CD14-positive monocyte (primary cell): Measurements from ENCODE around the gene COCH. TPM values are rescaled to one million over a fixed set of nuclear protein-coding genes. Genes with fewer than 3 reads are reported as not detected.

Experiments
- DNase-seq, 3 donors: peaks; one replicate each; pipeline ENCODE4 v3.0.0-alpha.2; 2011 to 2022
- H2AFZ ChIP-seq: 2 replicates; pipeline ENCODE4 v1.6.0; 2012; ENCODE audit warnings: mild to moderate bottlenecking, low read depth, low read length, inconsistent platforms; ENCODE audit not compliant: insufficient read depth, poor library complexity, severe bottlenecking
- H3K27ac ChIP-seq, 2 donors: 1 replicate in 1 of 2; 2 replicates in 1 of 2; pipeline ENCODE4 v1.5.1; 2012 to 2013; ENCODE audit warnings: low read length in 2 of 2, control low read depth in 1 of 2, inconsistent platforms in 1 of 2, low read depth in 1 of 2, mild to moderate bottlenecking in 1 of 2
- H3K27me3 ChIP-seq, 2 donors: one replicate each; pipeline versions ENCODE4 v1.6.0 to v1.6.1; 2011 to 2013; ENCODE audit warnings: low read length in 2 of 2; ENCODE audit not compliant: control insufficient read depth in 2 of 2, insufficient read depth in 2 of 2
- H3K36me3 ChIP-seq, 2 donors: replicated peaks in 1 of 2; 1 replicate in 1 of 2; 2 replicates in 1 of 2; pipeline versions ENCODE4 v1.5.1 to v1.6.1; 2012 to 2013; ENCODE audit warnings: low read length in 2 of 2, control low read depth in 1 of 2, inconsistent platforms in 1 of 2, mild to moderate bottlenecking in 1 of 2; ENCODE audit not compliant: insufficient read depth in 2 of 2, control insufficient read depth in 1 of 2
- H3K4me1 ChIP-seq, 2 donors: 1 replicate in 1 of 2; 2 replicates in 1 of 2; pipeline versions ENCODE4 v1.5.1 to v1.6.1; 2012 to 2013; ENCODE audit warnings: low read length in 2 of 2, control low read depth in 1 of 2, inconsistent platforms in 1 of 2, mild to moderate bottlenecking in 1 of 2, moderate library complexity in 1 of 2; ENCODE audit not compliant: insufficient read depth in 2 of 2, control insufficient read depth in 1 of 2
- H3K4me2 ChIP-seq: replicated peaks from 2 replicates; pipeline ENCODE3; 2012; ENCODE audit warnings: low read length, moderate library complexity, mild to moderate bottlenecking; ENCODE audit not compliant: poor library complexity, severe bottlenecking; ENCODE audit errors: extremely low read depth
- H3K4me3 ChIP-seq, 3 experiments: fragments of 200-600 bp in 1 of 3; sonication (generic) in 1 of 3; replicated peaks in 1 of 3; 1 replicate in 2 of 3; 2 replicates in 1 of 3; pipeline ENCODE4 v1.5.1; 2011 to 2013; ENCODE audit warnings: low read length in 3 of 3, mild to moderate bottlenecking in 3 of 3, control low read depth in 2 of 3, low read depth in 2 of 3, inconsistent platforms in 1 of 3, moderate library complexity in 1 of 3
- H3K79me2 ChIP-seq: 2 replicates; pipeline ENCODE4 v1.6.0; 2012; ENCODE audit warnings: mild to moderate bottlenecking, control low read depth, inconsistent platforms, low read length, moderate library complexity; ENCODE audit not compliant: insufficient read depth
- H3K9ac ChIP-seq: 2 replicates; pipeline ENCODE4 v1.6.0; 2017; ENCODE audit warnings: low read length, mild to moderate bottlenecking; ENCODE audit not compliant: insufficient read depth, poor library complexity, severe bottlenecking
- H3K9me3 ChIP-seq, 2 donors: replicated peaks in 1 of 2; 1 replicate in 1 of 2; 2 replicates in 1 of 2; pipeline versions ENCODE4 v1.5.1 to v1.6.1; 2012 to 2013; ENCODE audit warnings: low read length in 2 of 2, control low read depth in 1 of 2; ENCODE audit not compliant: control insufficient read depth in 1 of 2, insufficient read depth in 1 of 2
- H4K20me1 ChIP-seq: 2 replicates; pipeline ENCODE4 v1.6.0; 2012; ENCODE audit warnings: mild to moderate bottlenecking, low read length, control low read depth, moderate library complexity; ENCODE audit not compliant: insufficient read depth
- H3K27ac Mint-ChIP-seq, 7 donors: one replicate each; pipeline ENCODE4 v1.8.0; 2020; ENCODE audit warnings: mild to moderate bottlenecking in 7 of 7, mixed read lengths in 7 of 7, moderate library complexity in 6 of 7, inconsistent platforms in 2 of 7
- H3K27me3 Mint-ChIP-seq, 3 donors: one replicate each; pipeline ENCODE4 v1.8.0; 2021 to 2022; ENCODE audit warnings: low read depth in 3 of 3, mild to moderate bottlenecking in 3 of 3, mixed read lengths in 3 of 3, moderate library complexity in 3 of 3, inconsistent platforms in 1 of 3
- H3K36me3 Mint-ChIP-seq, 2 donors: one replicate each; pipeline ENCODE4 v1.8.0; 2020; ENCODE audit warnings: mixed read lengths in 2 of 2, inconsistent platforms in 1 of 2, mild to moderate bottlenecking in 1 of 2
- H3K4me1 Mint-ChIP-seq: one replicate; pipeline ENCODE4 v1.8.0; 2020; ENCODE audit warnings: mild to moderate bottlenecking, mixed read lengths
- H3K4me3 Mint-ChIP-seq, 2 donors: one replicate each; pipeline ENCODE4 v1.8.0; 2020; ENCODE audit warnings: mild to moderate bottlenecking in 2 of 2, mixed read lengths in 2 of 2, moderate library complexity in 1 of 2
- H3K9me3 Mint-ChIP-seq, 7 donors: one replicate each; pipeline ENCODE4 v1.8.0; 2020 to 2022; ENCODE audit warnings: mixed read lengths in 7 of 7, mild to moderate bottlenecking in 6 of 7, moderate library complexity in 6 of 7, inconsistent platforms in 2 of 7
- WGBS: methylation state at CpG from one replicate; pipeline ENCODE4 v1.1.5; 2013; ENCODE audit warnings: missing lambda C conversion rate; ENCODE audit not compliant: insufficient coverage; 5-methylcytosine and 5-hydroxymethylcytosine counted together
- intact Hi-C, 2 donors: fragments of 100-400 bp; cut with micrococcal nuclease; formaldehyde crosslinking; loops; one replicate each; pipeline versions ENCODE4 v1.15.0 to v1.15.1; 2023
- polyA plus RNA-seq, 3 donors: library from polyadenylated mRNA; depleted of rRNA in 1 of 3; unstranded in 2 of 3; stranded (reverse) in 1 of 3; fragments of 300-500 nt in 2 of 3; fragments of >200 nt in 1 of 3; fragmentation: Illumina TruSeq in 2 of 3; gene quantifications; 1 replicate in 2 of 3; 2 replicates in 1 of 3; pipeline ENCODE4 v1.2.3, GENCODE V29; 2012 to 2021
- TF ChIP-seq, protein P1 (sequence below): fragments of 200-600 bp; IDR thresholded peaks from one replicate; pipeline ENCODE4 v1.8.0; 2022; ENCODE audit warnings: antibody characterized with exemption, mild to moderate bottlenecking

COCH gene
- polyA plus RNA-seq, 3 donors: 0.48 to 2.0 (median 0.87) TPM

DNA sequence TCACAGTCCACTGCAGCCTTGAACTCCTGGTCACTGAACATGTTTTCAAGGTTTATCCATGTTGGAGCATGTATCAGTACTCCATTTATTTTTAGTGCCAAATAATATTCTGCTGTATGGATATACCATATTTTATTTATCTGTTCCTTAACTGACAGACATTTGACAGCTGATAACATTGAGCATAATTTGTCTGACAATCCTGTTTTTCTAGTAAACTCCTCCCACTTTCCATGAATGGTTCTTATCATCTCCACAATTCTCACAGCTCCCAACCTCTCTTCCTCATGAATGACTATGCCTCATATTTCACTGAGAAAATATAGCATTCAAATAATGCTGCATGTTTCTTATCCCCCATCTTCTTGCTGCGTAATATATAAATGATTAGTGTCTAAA lies 33.3 kb downstream of the COCH start:
- Mint-ChIP-seq H3K4me3 (no peak overlapping the region), H3K36me3 (peaks cover 34 to 40% of the 10 kb centered on the region in 2 donors), H3K9me3 (no peaks in the 10 kb centered on the region), H3K4me1 (no peaks in the 10 kb centered on the region), H3K27me3 (no peaks in the 10 kb centered on the region), H3K27ac (no peak overlapping the region)
- Histone ChIP-seq H3K4me3 (no peak overlapping the region), H3K27ac (no peak overlapping the region), H3K27me3 (no peaks in the 10 kb centered on the region), H3K4me1 (no peaks in the 10 kb centered on the region), H3K79me2 (no peaks in the 10 kb centered on the region), H3K9me3 (no peaks in the 10 kb centered on the region), H2AFZ (no peak overlapping the region), H3K9ac (no peak overlapping the region), H4K20me1 (no peaks in the 10 kb centered on the region), H3K4me2 (no peak overlapping the region), H3K36me3 (peaks cover 71 to 91% of the 10 kb centered on the region in 2 donors)
- intact Hi-C loops: no loop called here
- TF ChIP-seq, protein P1, sequence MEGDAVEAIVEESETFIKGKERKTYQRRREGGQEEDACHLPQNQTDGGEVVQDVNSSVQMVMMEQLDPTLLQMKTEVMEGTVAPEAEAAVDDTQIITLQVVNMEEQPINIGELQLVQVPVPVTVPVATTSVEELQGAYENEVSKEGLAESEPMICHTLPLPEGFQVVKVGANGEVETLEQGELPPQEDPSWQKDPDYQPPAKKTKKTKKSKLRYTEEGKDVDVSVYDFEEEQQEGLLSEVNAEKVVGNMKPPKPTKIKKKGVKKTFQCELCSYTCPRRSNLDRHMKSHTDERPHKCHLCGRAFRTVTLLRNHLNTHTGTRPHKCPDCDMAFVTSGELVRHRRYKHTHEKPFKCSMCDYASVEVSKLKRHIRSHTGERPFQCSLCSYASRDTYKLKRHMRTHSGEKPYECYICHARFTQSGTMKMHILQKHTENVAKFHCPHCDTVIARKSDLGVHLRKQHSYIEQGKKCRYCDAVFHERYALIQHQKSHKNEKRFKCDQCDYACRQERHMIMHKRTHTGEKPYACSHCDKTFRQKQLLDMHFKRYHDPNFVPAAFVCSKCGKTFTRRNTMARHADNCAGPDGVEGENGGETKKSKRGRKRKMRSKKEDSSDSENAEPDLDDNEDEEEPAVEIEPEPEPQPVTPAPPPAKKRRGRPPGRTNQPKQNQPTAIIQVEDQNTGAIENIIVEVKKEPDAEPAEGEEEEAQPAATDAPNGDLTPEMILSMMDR: no peak
- WGBS: no CpG with 5 or more reads among the region's 1 CpG
- DNase-seq: no peak

GRCh38 chr14:30908826-30909225 lies 34.5 kb downstream of the COCH start:
- Histone ChIP-seq H3K9me3 (no peaks in the 10 kb centered on the region), H3K4me3 (no peak overlapping the region)
- no peaks in the 10 kb centered on the region for H3K9me3 Mint-ChIP-seq

More at GRCh38 chr14:30908826-30909225, 34.5 kb downstream of the COCH start:
- H2AFZ ChIP-seq: no peak overlapping the region
- no peaks in the 10 kb centered on the region for H3K79me2 ChIP-seq
- no peak overlapping the region for H3K27ac Mint-ChIP-seq
- WGBS: no CpG with 5 or more reads among the region's 2 CpGs
- H3K36me3 Mint-ChIP-seq: peaks cover 33 to 38% of the 10 kb centered on the region in 2 donors
- H3K4me1 Mint-ChIP-seq: no peaks in the 10 kb centered on the region
- no peak for DNase-seq
- no peak overlapping the region for H3K9ac ChIP-seq
- H4K20me1 ChIP-seq: no peaks in the 10 kb centered on the region
- H3K27me3 ChIP-seq: no peaks in the 10 kb centered on the region
- peaks cover 66 to 83% of the 10 kb centered on the region in 2 donors for H3K36me3 ChIP-seq
- H3K4me3 Mint-ChIP-seq: no peak overlapping the region
- intact Hi-C loops: no loop called here
- TF ChIP-seq, protein P1: no peak
- no peaks in the 10 kb centered on the region for H3K27me3 Mint-ChIP-seq
- H3K4me2 ChIP-seq: no peak overlapping the region
- no peaks in the 10 kb centered on the region for H3K4me1 ChIP-seq
- no peak overlapping the region for H3K27ac ChIP-seq
